Liver (tissue), 9 donors: ENCODE measurements around the gene ZNF418. TPM values are rescaled to one million over a fixed set of nuclear protein-coding genes. Genes with fewer than 3 reads are reported as not detected.
A peak's percentile ranks its signal among the peaks of the same experiment; 100 is the strongest.

Experiments used
- DNase-seq: peaks from one replicate; pipeline ENCODE4 v3.0.0-alpha.2; 2017; ENCODE audit warnings: low spot score
- H3K27ac ChIP-seq, 2 donors: one replicate each; pipeline ENCODE4 v1.7.0; 2013; ENCODE audit warnings: inconsistent platforms in 2 of 2, low read length in 2 of 2, control low read depth in 1 of 2, low read depth in 1 of 2, mild to moderate bottlenecking in 1 of 2
- H3K27me3 ChIP-seq, 4 donors: one replicate each; pipeline versions ENCODE4 v1.6.1 to v1.7.0; 2013; ENCODE audit warnings: low read length in 3 of 4, inconsistent platforms in 1 of 4, mild to moderate bottlenecking in 1 of 4, moderate library complexity in 1 of 4; ENCODE audit not compliant: control insufficient read depth in 4 of 4, insufficient read depth in 4 of 4
- H3K36me3 ChIP-seq, 4 donors: one replicate each; pipeline versions ENCODE4 v1.6.1 to v1.7.0; 2013; ENCODE audit warnings: low read length in 3 of 4, mild to moderate bottlenecking in 3 of 4, low read depth in 1 of 4, moderate library complexity in 1 of 4; ENCODE audit not compliant: control insufficient read depth in 4 of 4, insufficient read depth in 3 of 4
- H3K4me1 ChIP-seq, 4 donors: one replicate each; pipeline versions ENCODE4 v1.6.1 to v1.7.0; 2013; ENCODE audit warnings: low read length in 3 of 4, mild to moderate bottlenecking in 3 of 4, moderate library complexity in 1 of 4; ENCODE audit not compliant: control insufficient read depth in 4 of 4, insufficient read depth in 4 of 4
- H3K4me3 ChIP-seq, 3 donors: one replicate each; pipeline versions ENCODE4 v1.6.1 to v1.7.0; 2013; ENCODE audit warnings: low read length in 3 of 3, control low read depth in 1 of 3, low read depth in 1 of 3, mild to moderate bottlenecking in 1 of 3
- H3K9ac ChIP-seq, 2 donors: one replicate each; pipeline ENCODE4 v1.7.0; 2013; ENCODE audit warnings: low read length in 2 of 2, mild to moderate bottlenecking in 2 of 2, moderate library complexity in 2 of 2, control low read depth in 1 of 2, low read depth in 1 of 2
- H3K9me3 ChIP-seq, 4 donors: one replicate each; pipeline versions ENCODE4 v1.6.1 to v1.7.0; 2013; ENCODE audit warnings: low read length in 3 of 4; ENCODE audit not compliant: control insufficient read depth in 4 of 4
- ATF3 ChIP-seq: IDR thresholded peaks from 2 replicates; pipeline ENCODE4 v1.6.1; 2016; ENCODE audit warnings: antibody characterized with exemption
- CTCF ChIP-seq: fragments of 150-350 bp; IDR thresholded peaks from 2 replicates; pipeline ENCODE4 v1.5.1; 2017; ENCODE audit warnings: improper control_type of control experiment, low read depth, low read length; ENCODE audit not compliant: missing input control
- EGR1 ChIP-seq, 2 donors: IDR thresholded peaks; 2 replicates each; pipeline ENCODE4 v1.6.1; 2016 to 2018; ENCODE audit warnings: antibody characterized with exemption in 2 of 2, low read depth in 2 of 2
- FOXA1 ChIP-seq: IDR thresholded peaks from 2 replicates; pipeline ENCODE4 v1.6.1; 2016; ENCODE audit warnings: antibody characterized with exemption
- FOXA2 ChIP-seq: IDR thresholded peaks from 2 replicates; pipeline ENCODE4 v1.6.1; 2016; ENCODE audit warnings: antibody characterized with exemption
- HNF4A ChIP-seq, 2 donors: conservative IDR thresholded peaks; 2 replicates each; pipeline ENCODE4 v1.6.1; 2016; ENCODE audit warnings: antibody characterized with exemption in 2 of 2, mild to moderate bottlenecking in 2 of 2
- HNF4G ChIP-seq: IDR thresholded peaks from 2 replicates; pipeline ENCODE4 v1.6.1; 2016; ENCODE audit warnings: antibody characterized with exemption
- JUND ChIP-seq, 2 donors: IDR thresholded peaks; 2 replicates each; pipeline ENCODE4 v1.6.1; 2016; ENCODE audit warnings: antibody characterized with exemption in 2 of 2
- NR2F2 ChIP-seq: IDR thresholded peaks from 2 replicates; pipeline ENCODE4 v1.6.1; 2016; ENCODE audit warnings: antibody characterized with exemption
- RAD21 ChIP-seq, 2 donors: IDR thresholded peaks; 2 replicates each; pipeline ENCODE4 v1.6.1; 2016; ENCODE audit warnings: antibody characterized with exemption in 2 of 2, mild to moderate bottlenecking in 2 of 2
- REST ChIP-seq: IDR thresholded peaks from 2 replicates; pipeline ENCODE4 v1.6.1; 2016; ENCODE audit warnings: antibody characterized with exemption, mild to moderate bottlenecking
- TAF1 ChIP-seq: conservative IDR thresholded peaks from 2 replicates; pipeline ENCODE4 v1.6.1; 2016; ENCODE audit warnings: antibody characterized with exemption, mild to moderate bottlenecking
- YY1 ChIP-seq: IDR thresholded peaks from 2 replicates; pipeline ENCODE4 v1.6.1; 2016; ENCODE audit warnings: antibody characterized with exemption, mild to moderate bottlenecking
- WGBS: extraction: QIAGEN DNeasy Blood & Tissue Kit; methylation state at CpG from one replicate; pipeline ENCODE4 v1.1.7; 2013; 5-methylcytosine and 5-hydroxymethylcytosine counted together
- polyA plus RNA-seq, 2 donors: library from polyadenylated mRNA; stranded (reverse) in 1 of 2; unstranded in 1 of 2; fragments of 200-250 nt in 1 of 2; fragments of >200 nt in 1 of 2; fragmentation: Nextera tagmentation in 1 of 2; extraction: Ambion mirVana in 1 of 2; gene quantifications; one replicate each; pipeline versions ENCODE4 v1.2.1 to v1.2.3, GENCODE V29; 2013 to 2015
- total RNA-seq, 2 donors: library from RNA; depleted of rRNA; stranded (reverse); fragments of >200 nt; gene quantifications; one replicate each; pipeline ENCODE4 v1.2.3, GENCODE V29; 2014
- TF ChIP-seq, protein P1 (sequence below): IDR thresholded peaks from 2 replicates; pipeline ENCODE4 v1.6.1; 2016; ENCODE audit warnings: antibody characterized with exemption
- donor health status: healthy.
- donor health status: healthy.
- donor health status: healthy.
- donor health status: healthy.
- donor health status: healthy.

ZNF418 gene
- total and polyA plus RNA-seq, 4 donors: 0.51 to 3.1 (median 2.0) TPM

DNA sequence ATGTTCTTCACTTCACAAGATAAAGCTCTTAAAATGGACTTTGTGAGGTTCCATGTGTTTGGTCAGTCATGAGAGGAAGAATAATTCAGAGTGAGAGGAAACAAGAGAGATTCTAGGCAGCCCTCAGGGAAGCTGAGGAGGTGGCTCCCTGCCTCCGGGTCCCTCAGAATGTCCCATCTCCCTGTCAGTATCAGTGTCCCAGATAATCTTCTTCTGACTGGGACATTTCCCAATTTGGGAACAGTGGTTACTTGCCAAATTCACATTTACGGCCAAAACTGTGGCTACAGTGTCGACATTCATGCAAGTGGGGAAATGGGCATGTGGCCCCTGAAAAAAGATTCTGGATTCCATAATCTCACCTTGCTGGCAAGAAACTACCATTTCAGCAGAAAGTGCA is 27.8 kb downstream of the ZNF418 start:
- DNase-seq: no peak
- no peak overlapping the region for H3K27ac ChIP-seq
- H3K9ac ChIP-seq: no peak overlapping the region
- H3K4me3 ChIP-seq: peak overlapping the region in 2 of 3 donors; percentile 20 to 56
- no peaks in the 10 kb centered on the region for H3K27me3 ChIP-seq
- 66% methylated on average over 3 of the region's 3 CpGs for WGBS
- peaks cover 0 to 47% (median 32%) of the 10 kb centered on the region in 4 donors for H3K36me3 ChIP-seq
- peaks cover 0 to 27% (median 13%) of the 10 kb centered on the region in 4 donors for H3K9me3 ChIP-seq
- H3K4me1 ChIP-seq: peaks cover 0 to 9% (median under 1%) of the 10 kb centered on the region in 4 donors
- TF ChIP-seq NR2F2 (no peak), TAF1 (no peak), HNF4A (conservative IDR thresholded peaks at IDR 0.05) (no peak), RAD21 (IDR thresholded peaks at IDR 0.05) (no peak), ATF3 (no peak), EGR1 (IDR thresholded peaks at IDR 0.05; ENCODE audit: low read depth in 2 of 2) (no peak), REST (no peak), CTCF (no peak), FOXA1 (no peak), JUND (IDR thresholded peaks at IDR 0.05) (no peak), HNF4G (no peak), YY1 (no peak), FOXA2 (no peak)
- TF ChIP-seq, protein P1, sequence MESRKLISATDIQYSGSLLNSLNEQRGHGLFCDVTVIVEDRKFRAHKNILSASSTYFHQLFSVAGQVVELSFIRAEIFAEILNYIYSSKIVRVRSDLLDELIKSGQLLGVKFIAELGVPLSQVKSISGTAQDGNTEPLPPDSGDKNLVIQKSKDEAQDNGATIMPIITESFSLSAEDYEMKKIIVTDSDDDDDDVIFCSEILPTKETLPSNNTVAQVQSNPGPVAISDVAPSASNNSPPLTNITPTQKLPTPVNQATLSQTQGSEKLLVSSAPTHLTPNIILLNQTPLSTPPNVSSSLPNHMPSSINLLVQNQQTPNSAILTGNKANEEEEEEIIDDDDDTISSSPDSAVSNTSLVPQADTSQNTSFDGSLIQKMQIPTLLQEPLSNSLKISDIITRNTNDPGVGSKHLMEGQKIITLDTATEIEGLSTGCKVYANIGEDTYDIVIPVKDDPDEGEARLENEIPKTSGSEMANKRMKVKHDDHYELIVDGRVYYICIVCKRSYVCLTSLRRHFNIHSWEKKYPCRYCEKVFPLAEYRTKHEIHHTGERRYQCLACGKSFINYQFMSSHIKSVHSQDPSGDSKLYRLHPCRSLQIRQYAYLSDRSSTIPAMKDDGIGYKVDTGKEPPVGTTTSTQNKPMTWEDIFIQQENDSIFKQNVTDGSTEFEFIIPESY: no peak

GRCh38 chr19:57905258-57905657 is 29.9 kb downstream of the ZNF418 start:
- H3K36me3 ChIP-seq: peaks cover 0 to 26% (median 14%) of the 10 kb centered on the region in 4 donors
- H3K9me3 ChIP-seq: peaks cover 0 to 19% (median 10%) of the 10 kb centered on the region in 4 donors
- TF ChIP-seq REST (no peak), HNF4A (conservative IDR thresholded peaks at IDR 0.05) (no peak), NR2F2 (no peak)
- TF ChIP-seq, protein P1: no peak
- 94% methylated on average over 6 of the region's 6 CpGs for WGBS
- H3K4me1 ChIP-seq: peaks cover 0 to 9% (median under 1%) of the 10 kb centered on the region in 4 donors
- H3K4me3 ChIP-seq: no peak overlapping the region
- H3K27me3 ChIP-seq: no peaks in the 10 kb centered on the region
- no peak overlapping the region for H3K9ac ChIP-seq
- H3K27ac ChIP-seq: no peak overlapping the region
- no peak for DNase-seq
